A549 (cell line): ENCODE results near the gene RPL22. TPM values are rescaled to one million over a fixed set of nuclear protein-coding genes. Genes with fewer than 3 reads are reported as not detected.

Source experiments
- ATAC-seq, 2 experiments: fragments of 200-7000 bp in 1 of 2; fragments of >200 bp in 1 of 2; cut with Nextera tagmentation in 1 of 2; cut with Tn5 transposase in 1 of 2; 3 replicates each; pipeline versions ENCODE4 v1.8.0 to v1.9.1; 2018 to 2020; ENCODE audit warnings: mild to moderate bottlenecking in 1 of 2, moderate library complexity in 1 of 2
- CTCF ChIA-PET: fragments of 300-600 bp; sonication (Branson Sonifier 250); formaldehyde crosslinking; extraction: SDS; loops from one replicate; lab custom pipeline; 2021; ENCODE audit warnings: antibody characterized with exemption, inconsistent platforms; lab: Yijun Ruan, JAX
- POLR2A ChIA-PET: fragments of 350-600 bp; formaldehyde crosslinking; extraction: SDS; loops from one replicate; lab custom pipeline; 2021; ENCODE audit warnings: antibody characterized with exemption, inconsistent platforms; lab: Yijun Ruan, JAX
- DNase-seq, 2 experiments: peaks; one replicate each; pipeline versions ENCODE4 v3.0.0 to v3.0.0-alpha.2; 2011 to 2016; ENCODE audit warnings: low read depth in 1 of 2, low spot score in 1 of 2
- FAIRE-seq: peaks from 2 replicates; lab custom pipeline; 2011; peaks lifted over from hg19 to GRCh38; lab: Jason Lieb, UNC
- H3K27ac ChIP-seq, 2 experiments: fragments of >200 bp; sonication (Bioruptor Twin); formaldehyde crosslinking; 3 replicates each; pipeline ENCODE4 v1.5.1; 2016 to 2017
- H3K4me1 ChIP-seq: fragments of >200 bp; sonication (Bioruptor Twin); formaldehyde crosslinking; 3 replicates; pipeline ENCODE4 v1.6.1; 2016
- H3K4me2 ChIP-seq: fragments of >200 bp; sonication (Bioruptor Twin); formaldehyde crosslinking; 3 replicates; pipeline ENCODE4 v1.6.1; 2016
- H3K4me3 ChIP-seq: fragments of >200 bp; sonication (Bioruptor Twin); formaldehyde crosslinking; 3 replicates; pipeline ENCODE4 v1.5.1; 2016
- H3K9me3 ChIP-seq: fragments of >200 bp; sonication (Bioruptor Twin); formaldehyde crosslinking; 3 replicates; pipeline ENCODE4 v1.6.1; 2016
- CBX2 ChIP-seq: fragments of 200-600 bp; sonication (generic); IDR thresholded peaks from 2 replicates; pipeline ENCODE4 v1.6.1; 2016; ENCODE audit warnings: low read depth, mild to moderate bottlenecking, borderline replicate concordance
- CEBPB ChIP-seq, 2 experiments: fragments of >200 bp in 1 of 2; sonication (Bioruptor Twin) in 1 of 2; formaldehyde crosslinking in 1 of 2; IDR thresholded peaks; 2 replicates each; pipeline ENCODE4 v1.6.1; 2012 to 2016
- EHMT2 ChIP-seq: fragments of 200-600 bp; sonication (generic); IDR thresholded peaks from 2 replicates; pipeline ENCODE4 v1.6.1; 2016; ENCODE audit warnings: antibody characterized with exemption, low read depth, mild to moderate bottlenecking, moderate library complexity
- ESRRA ChIP-seq: fragments of 150-350 bp; IDR thresholded peaks from 2 replicates; pipeline ENCODE4 v1.6.1; 2014; ENCODE audit warnings: mild to moderate bottlenecking, low read length, borderline replicate concordance
- FOSL2 ChIP-seq, 2 experiments: fragments of 450-650 bp in 1 of 2; fragments of >200 bp in 1 of 2; sonication (Bioruptor Twin) in 1 of 2; formaldehyde crosslinking; IDR thresholded peaks; 2 replicates each; pipeline versions ENCODE4 v1.5.0 to v1.6.1; 2016 to 2020; ENCODE audit warnings: mild to moderate bottlenecking in 1 of 2, moderate library complexity in 1 of 2
- GATA3 ChIP-seq: IDR thresholded peaks from 2 replicates; pipeline ENCODE4 v1.6.1; 2012; ENCODE audit warnings: borderline replicate concordance
- MAZ ChIP-seq: fragments of 150-350 bp; IDR thresholded peaks from 2 replicates; pipeline ENCODE4 v1.6.1; 2014; ENCODE audit warnings: antibody characterized with exemption, low read depth, low read length, borderline replicate concordance
- MYC ChIP-seq: IDR thresholded peaks from 2 replicates; pipeline ENCODE4 v1.6.1; 2012; ENCODE audit warnings: mild to moderate bottlenecking, inconsistent platforms, low read length, improper control_type of control experiment, borderline replicate concordance
- NPAS2 ChIP-seq: fragments of 250-450 bp; sonication (Bioruptor Pico); IDR thresholded peaks from 2 replicates; pipeline ENCODE4 v1.8.0; 2022; ENCODE audit warnings: mild to moderate bottlenecking, moderate library complexity, borderline replicate concordance
- RAD21 ChIP-seq, 2 experiments: fragments of >200 bp in 1 of 2; sonication (Bioruptor Twin) in 1 of 2; formaldehyde crosslinking in 1 of 2; IDR thresholded peaks in 1 of 2; conservative IDR thresholded peaks in 1 of 2; 2 replicates in 1 of 2; 3 replicates in 1 of 2; pipeline ENCODE4 v1.6.1; 2012 to 2018; ENCODE audit warnings: inconsistent platforms in 1 of 2
- RCOR1 ChIP-seq: fragments of 150-350 bp; IDR thresholded peaks from 2 replicates; pipeline ENCODE4 v1.6.1; 2014; ENCODE audit warnings: antibody characterized with exemption, low read length, low read depth
- ZFP36 ChIP-seq: fragments of 450-650 bp; IDR thresholded peaks from 2 replicates; pipeline ENCODE4 v1.6.1; 2014; ENCODE audit warnings: borderline replicate concordance; ENCODE audit not compliant: partially characterized antibody
- ZSCAN20 ChIP-seq: fragments of 250-450 bp; sonication (Bioruptor Pico); IDR thresholded peaks from 2 replicates; pipeline ENCODE4 v1.8.0; 2022; ENCODE audit warnings: mild to moderate bottlenecking, moderate library complexity
- WGBS: methylation state at CpG from one replicate; pipeline ENCODE4 v1.1.6; 2017; ENCODE audit errors: missing lambda C conversion rate; 5-methylcytosine and 5-hydroxymethylcytosine counted together
- polyA plus RNA-seq, 4 experiments: library from polyadenylated mRNA; depleted of rRNA in 3 of 4; stranded (reverse); fragments of >200 nt; fragmentation: RNase III in 1 of 4; extraction: RNeasy Plus Mini Kit Qiagen cat#74134 plus additional on column Dnase treatment in 1 of 4; gene quantifications; 2 replicates in 3 of 4; 3 replicates in 1 of 4; pipeline ENCODE4 v1.2.3, GENCODE V29; 2011 to 2017
- TF ChIP-seq, protein P1 (sequence below): fragments of 200-600 bp; sonication (generic); IDR thresholded peaks from 2 replicates; pipeline ENCODE4 v1.6.1; 2016; ENCODE audit warnings: antibody characterized with exemption, mild to moderate bottlenecking, moderate library complexity
- TF ChIP-seq, protein P2 (sequence below): fragments of 250-450 bp; sonication (Bioruptor Pico); IDR thresholded peaks from 2 replicates; pipeline ENCODE4 v1.5.0; 2020; ENCODE audit warnings: low read depth, mild to moderate bottlenecking, moderate library complexity

Gene RPL22
- polyA plus RNA-seq, 2 of the 4 experiments (the other 2 are of a cell fraction), result 373 to 377 TPM

DNA sequence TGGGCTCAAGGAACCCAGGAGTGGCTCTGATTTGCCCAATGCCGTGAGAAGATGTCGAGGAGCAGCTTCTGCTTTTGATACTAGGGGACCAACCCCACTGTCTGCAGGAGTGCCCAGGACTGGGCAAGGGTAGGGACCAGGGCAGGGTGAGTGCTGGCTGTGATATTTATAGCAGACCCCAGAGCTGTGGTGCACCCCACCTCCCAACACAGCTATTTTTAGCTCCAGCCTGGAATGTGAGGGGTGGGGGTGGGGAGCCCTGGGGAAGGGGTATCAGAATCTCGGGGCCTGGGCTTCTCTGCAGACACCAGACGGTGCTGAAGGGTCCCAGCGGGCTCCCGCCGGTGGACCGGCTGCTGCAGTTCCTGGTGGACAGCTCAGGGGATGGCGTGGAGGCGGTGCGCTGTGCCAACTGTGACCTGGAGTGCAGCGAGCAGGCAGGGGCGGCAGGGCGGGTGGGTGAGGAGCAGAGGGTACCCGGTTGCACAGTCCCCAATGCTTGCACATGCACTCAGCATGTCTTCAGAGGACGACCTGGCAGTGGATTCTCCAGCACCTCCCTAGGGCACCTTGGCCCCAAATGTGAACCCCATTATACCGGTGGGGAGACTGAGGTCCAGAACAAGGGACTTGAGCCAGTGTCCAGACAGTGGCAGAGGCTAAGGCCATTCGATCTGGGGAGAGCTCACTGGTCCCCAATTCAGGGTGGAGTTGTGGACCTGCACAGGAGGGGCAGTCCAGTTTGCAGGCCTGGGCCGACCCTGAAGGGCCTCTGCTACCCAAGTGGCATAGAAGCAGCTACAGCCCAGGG lies 7.9 kb upstream of the RPL22 start:
- POLR2A ChIA-PET, result interaction anchor here (0.8 to 1.0 kb wide), 2 partner anchors 10 to 20 kb away, joined by 3 to 5 read pairs; no protein-coding TSS in a partner anchor
- peak overlapping the region; percentile 65 for H3K4me2 ChIP-seq
- no peak for DNase-seq
- WGBS, result 74% methylated on average over 7 of the region's 19 CpGs
- H3K4me1 ChIP-seq, result peaks cover 9% of the 10 kb centered on the region
- peak overlapping the region; percentile 93 for H3K4me3 ChIP-seq
- TF ChIP-seq CEBPB (IDR thresholded peaks at IDR 0.05), result no peak
- TF ChIP-seq MYC, result no peak
- no peak for TF ChIP-seq CBX2
- TF ChIP-seq, protein P1, sequence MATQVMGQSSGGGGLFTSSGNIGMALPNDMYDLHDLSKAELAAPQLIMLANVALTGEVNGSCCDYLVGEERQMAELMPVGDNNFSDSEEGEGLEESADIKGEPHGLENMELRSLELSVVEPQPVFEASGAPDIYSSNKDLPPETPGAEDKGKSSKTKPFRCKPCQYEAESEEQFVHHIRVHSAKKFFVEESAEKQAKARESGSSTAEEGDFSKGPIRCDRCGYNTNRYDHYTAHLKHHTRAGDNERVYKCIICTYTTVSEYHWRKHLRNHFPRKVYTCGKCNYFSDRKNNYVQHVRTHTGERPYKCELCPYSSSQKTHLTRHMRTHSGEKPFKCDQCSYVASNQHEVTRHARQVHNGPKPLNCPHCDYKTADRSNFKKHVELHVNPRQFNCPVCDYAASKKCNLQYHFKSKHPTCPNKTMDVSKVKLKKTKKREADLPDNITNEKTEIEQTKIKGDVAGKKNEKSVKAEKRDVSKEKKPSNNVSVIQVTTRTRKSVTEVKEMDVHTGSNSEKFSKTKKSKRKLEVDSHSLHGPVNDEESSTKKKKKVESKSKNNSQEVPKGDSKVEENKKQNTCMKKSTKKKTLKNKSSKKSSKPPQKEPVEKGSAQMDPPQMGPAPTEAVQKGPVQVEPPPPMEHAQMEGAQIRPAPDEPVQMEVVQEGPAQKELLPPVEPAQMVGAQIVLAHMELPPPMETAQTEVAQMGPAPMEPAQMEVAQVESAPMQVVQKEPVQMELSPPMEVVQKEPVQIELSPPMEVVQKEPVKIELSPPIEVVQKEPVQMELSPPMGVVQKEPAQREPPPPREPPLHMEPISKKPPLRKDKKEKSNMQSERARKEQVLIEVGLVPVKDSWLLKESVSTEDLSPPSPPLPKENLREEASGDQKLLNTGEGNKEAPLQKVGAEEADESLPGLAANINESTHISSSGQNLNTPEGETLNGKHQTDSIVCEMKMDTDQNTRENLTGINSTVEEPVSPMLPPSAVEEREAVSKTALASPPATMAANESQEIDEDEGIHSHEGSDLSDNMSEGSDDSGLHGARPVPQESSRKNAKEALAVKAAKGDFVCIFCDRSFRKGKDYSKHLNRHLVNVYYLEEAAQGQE, result no peak
- TF ChIP-seq MAZ, result no peak
- no peak for TF ChIP-seq FOSL2 (IDR thresholded peaks at IDR 0.05)
- TF ChIP-seq FOSL2 (CRISPR knock-in tag; IDR thresholded peaks at IDR 0.05), result no peak
- TF ChIP-seq GATA3, result no peak
- TF ChIP-seq RCOR1, result no peak
- TF ChIP-seq ZSCAN20 (CRISPR knock-in tag), result no peak
- TF ChIP-seq ZFP36, result no peak
- TF ChIP-seq, protein P2, sequence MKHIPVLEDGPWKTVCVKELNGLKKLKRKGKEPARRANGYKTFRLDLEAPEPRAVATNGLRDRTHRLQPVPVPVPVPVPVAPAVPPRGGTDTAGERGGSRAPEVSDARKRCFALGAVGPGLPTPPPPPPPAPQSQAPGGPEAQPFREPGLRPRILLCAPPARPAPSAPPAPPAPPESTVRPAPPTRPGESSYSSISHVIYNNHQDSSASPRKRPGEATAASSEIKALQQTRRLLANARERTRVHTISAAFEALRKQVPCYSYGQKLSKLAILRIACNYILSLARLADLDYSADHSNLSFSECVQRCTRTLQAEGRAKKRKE, result no peak
- TF ChIP-seq ESRRA, result no peak
- no peak for TF ChIP-seq EHMT2
- TF ChIP-seq, all 56 proteins: peak for 0
- FAIRE-seq (no peak), ATAC-seq (no peak)
- Histone ChIP-seq H3K27ac (peak overlapping the region; percentile 99 to 100; a peak in 5 of 6 replicates), H3K9me3 (no peaks in the 10 kb centered on the region)
- CTCF ChIA-PET, result interaction anchor here (0.9 to 2.1 kb wide), 5 partner anchors 8 to 170 kb away, joined by 4 to 9 read pairs (median 5); no protein-coding TSS in a partner anchor

DNA sequence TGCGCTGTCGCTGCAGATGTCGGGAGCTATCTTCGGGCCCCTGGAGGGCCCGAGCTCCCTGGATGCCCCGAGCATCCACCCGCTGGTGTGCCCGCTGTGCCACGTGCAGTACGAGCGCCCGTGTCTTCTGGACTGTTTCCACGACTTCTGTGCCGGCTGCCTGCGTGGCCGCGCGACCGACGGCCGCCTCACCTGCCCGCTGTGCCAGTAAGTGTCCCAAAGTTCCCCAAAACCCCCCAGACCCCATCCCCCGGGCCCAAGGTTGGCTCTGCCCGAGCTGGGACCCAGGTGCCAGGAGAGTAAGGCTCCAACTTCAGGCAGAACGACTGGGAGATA lies 7.1 kb upstream of the RPL22 start:
- peaks cover 9% of the 10 kb centered on the region for H3K4me1 ChIP-seq
- ChIA-PET POLR2A (interaction anchor here (0.6 to 1.0 kb wide), 5 partner anchors 9 to 214 kb away, joined by 3 to 9 read pairs (median 3); partner anchors contain the start of gene ICMT), CTCF (interaction anchor here (0.9 to 3.6 kb wide), 12 partner anchors 8 to 169 kb away, joined by 3 to 26 read pairs (median 6); partner anchors contain the start of gene ICMT)
- DNase-seq (no peak), FAIRE-seq (no peak), ATAC-seq (peak in 1 of 2 experiments; percentile 20; a peak in 3 of 6 replicates)
- peak overlapping the region; percentile 99 to 100 for H3K27ac ChIP-seq
- peak overlapping the region; percentile 93 for H3K4me3 ChIP-seq
- WGBS, result 20% methylated on average over 1 of the region's 25 CpGs
- H3K4me2 ChIP-seq, result peak overlapping the region; percentile 65
- H3K9me3 ChIP-seq, result no peaks in the 10 kb centered on the region
- no peak for TF ChIP-seq RAD21 (conservative IDR thresholded peaks at IDR 0.05 in 1 of 2, IDR thresholded peaks at IDR 0.05 in 1 of 2)
- no peak for TF ChIP-seq ESRRA
- TF ChIP-seq NPAS2 (CRISPR knock-in tag), result no peak
